GM12892 (cell line): ENCODE results near the gene AMY1C. TPM values are rescaled to one million over a fixed set of nuclear protein-coding genes. Genes with fewer than 3 reads are reported as not detected.
"Not testable (repeated sequence)": the region's sequence is repeated elsewhere in the genome, so short reads cannot be mapped to it uniquely, and the experiment has no call there.

Experiments
- DNase-seq: peaks from one replicate; pipeline ENCODE4 v3.0.0; 2011; ENCODE audit not compliant: insufficient read length
- FAIRE-seq: peaks from 2 replicates; lab custom pipeline; 2011; peaks lifted over from hg19 to GRCh38; lab: Jason Lieb, UNC
- POLR2A ChIP-seq: IDR thresholded peaks from 2 replicates; pipeline ENCODE4 v1.6.1; 2011; ENCODE audit warnings: low read depth, low read length, control low read depth
- POLR2AphosphoS5 ChIP-seq: IDR thresholded peaks from 2 replicates; pipeline ENCODE4 v1.6.1; 2011; ENCODE audit warnings: low read depth, low read length, control low read depth
- TAF1 ChIP-seq: IDR thresholded peaks from 2 replicates; pipeline ENCODE4 v1.6.1; 2011; ENCODE audit warnings: low read depth, mild to moderate bottlenecking, control low read depth, low read length, borderline replicate concordance
- polyA plus RNA-seq: library from polyadenylated mRNA; unstranded; fragments of >200 nt; gene quantifications from one replicate; pipeline ENCODE4 v1.2.1, GENCODE V29; 2012; ENCODE audit warnings: missing spikeins, inconsistent platforms; ENCODE audit not compliant: missing spikeins

The AMY1C gene
- not detected for polyA plus RNA-seq

GRCh38 chr1:103749598-103749997, at the start of gene AMY1C:
TSS of gene AMY1C (plus strand) at chr1:103749898. CDS start at chr1:103750470, 572 bp downstream.
- not testable (repeated sequence) for DNase-seq, FAIRE-seq

- not testable (repeated sequence) for DNase-seq, FAIRE-seq
These were observed 49.0 kb upstream of the AMY1C start for GRCh38 chr1:103700669-103701068.

GRCh38 chr1:103701256-103701655, 48.4 kb upstream of the AMY1C start:
- not testable (repeated sequence) for FAIRE-seq, DNase-seq

DNA sequence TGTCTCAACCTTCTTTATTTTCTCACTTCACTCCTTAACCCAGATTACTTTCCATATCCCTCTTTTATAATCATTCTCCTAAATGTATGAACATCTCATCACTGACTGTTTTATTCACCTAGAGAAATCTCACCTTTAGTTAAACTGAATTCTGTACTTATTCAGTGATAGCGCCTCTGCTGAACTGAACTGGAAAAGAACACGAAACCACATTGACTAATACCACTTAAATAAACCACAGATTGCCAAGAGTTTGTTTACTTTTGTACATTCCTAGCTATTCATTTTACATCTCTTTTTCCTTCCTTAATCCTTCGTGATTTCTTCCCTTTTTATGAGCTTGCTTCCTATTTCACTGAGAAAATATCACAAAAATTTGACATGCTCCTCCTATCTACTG, 42.0 kb upstream of the AMY1C start:
- not testable (repeated sequence) for FAIRE-seq, DNase-seq

DNA sequence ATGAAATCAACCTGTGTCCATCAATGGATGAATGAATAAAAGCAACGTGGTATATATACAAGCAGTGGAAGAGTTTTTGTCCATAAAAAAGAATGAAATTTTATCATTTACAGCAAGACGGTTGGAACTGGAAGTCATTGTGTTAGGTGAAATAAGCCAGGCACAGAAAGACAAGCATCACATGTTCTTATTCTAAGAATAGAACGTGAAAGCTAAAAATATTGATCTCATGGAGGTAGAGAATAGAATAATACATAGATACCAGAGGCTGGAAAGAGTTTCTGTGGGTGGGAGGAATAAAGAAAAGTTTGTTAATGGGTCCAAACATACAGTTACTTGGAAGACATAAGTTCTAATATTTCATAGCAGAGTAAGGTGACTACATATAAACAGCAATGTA, 39.3 kb upstream of the AMY1C start:
- not testable (repeated sequence) for FAIRE-seq

DNA sequence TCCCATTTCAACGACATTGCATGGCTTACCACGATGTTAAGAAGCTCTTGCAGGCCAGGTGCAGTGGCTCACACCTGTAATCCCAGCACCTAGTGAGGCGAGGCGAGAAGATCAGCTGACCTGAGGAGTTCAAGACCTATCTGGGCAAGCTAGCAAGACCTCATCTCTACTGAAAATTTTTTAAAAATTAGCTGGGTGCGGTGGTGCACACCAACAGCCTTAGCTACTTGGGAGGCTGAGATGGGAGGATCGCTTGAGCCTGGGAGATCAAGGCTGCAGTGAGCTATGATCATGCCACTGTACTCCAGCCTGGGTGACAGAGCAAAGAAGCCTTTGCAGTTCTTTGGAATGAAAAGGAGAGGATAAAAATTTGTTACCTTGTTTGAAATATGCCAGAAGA, 32.3 kb upstream of the AMY1C start:
- FAIRE-seq, DNase-seq: not testable (repeated sequence)

More for the DNA sequence above, 39.3 kb upstream of the AMY1C start:
- not testable (repeated sequence) for DNase-seq

DNA sequence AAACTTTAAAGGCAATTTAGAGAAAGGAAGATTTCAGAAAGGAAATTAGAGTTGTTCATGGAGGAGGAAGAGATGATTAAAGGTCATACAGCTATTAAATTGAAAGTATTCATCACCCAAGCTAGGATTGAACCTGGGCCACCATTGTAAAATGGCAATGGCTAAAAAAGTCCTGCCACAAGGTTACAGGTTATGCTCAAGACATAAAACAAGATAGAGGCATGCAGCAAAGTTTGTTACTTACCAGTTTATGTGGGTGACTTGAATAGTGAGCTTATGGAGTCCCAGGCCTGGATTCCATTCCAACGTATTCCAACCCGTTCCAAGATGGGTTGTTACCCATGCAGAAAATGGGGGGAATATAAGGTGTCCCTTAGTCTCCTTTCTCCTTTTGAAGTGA, 28.2 kb upstream of the AMY1C start:
- DNase-seq = not testable (repeated sequence)

DNA sequence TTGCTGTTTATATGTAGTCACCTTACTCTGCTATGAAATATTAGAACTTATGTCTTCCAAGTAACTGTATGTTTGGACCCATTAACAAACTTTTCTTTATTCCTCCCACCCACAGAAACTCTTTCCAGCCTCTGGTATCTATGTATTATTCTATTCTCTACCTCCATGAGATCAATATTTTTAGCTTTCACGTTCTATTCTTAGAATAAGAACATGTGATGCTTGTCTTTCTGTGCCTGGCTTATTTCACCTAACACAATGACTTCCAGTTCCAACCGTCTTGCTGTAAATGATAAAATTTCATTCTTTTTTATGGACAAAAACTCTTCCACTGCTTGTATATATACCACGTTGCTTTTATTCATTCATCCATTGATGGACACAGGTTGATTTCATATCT, 14.4 kb upstream of the AMY1C start:
- DNase-seq, FAIRE-seq: not testable (repeated sequence)

More for the DNA sequence above, 28.2 kb upstream of the AMY1C start:
- not testable (repeated sequence) for FAIRE-seq

GRCh38 chr1:103738031-103738430, 11.7 kb upstream of the AMY1C start:
- not testable (repeated sequence) for FAIRE-seq

DNA sequence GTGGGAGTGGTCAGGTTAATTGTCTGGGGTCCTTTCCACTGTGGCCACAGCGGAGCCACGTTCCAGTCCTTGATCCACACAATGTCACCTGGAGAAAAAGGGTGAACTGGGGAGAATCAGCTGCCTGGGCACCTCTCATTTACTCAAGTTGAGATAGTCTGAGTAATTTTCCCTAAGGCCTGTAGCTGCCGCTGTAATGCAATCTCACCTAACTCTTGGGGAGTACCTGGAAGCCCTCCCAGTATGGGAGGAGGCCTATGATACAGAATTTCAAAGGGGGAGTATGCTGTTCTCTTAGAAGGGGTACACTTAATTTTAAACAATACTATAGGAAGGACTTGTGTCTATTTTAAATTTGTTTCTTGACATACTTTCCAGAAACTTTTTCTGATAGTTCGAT, 5.2 kb upstream of the AMY1C start:
- FAIRE-seq = not testable (repeated sequence)

More at GRCh38 chr1:103738031-103738430, 11.7 kb upstream of the AMY1C start:
- DNase-seq = not testable (repeated sequence)

DNA sequence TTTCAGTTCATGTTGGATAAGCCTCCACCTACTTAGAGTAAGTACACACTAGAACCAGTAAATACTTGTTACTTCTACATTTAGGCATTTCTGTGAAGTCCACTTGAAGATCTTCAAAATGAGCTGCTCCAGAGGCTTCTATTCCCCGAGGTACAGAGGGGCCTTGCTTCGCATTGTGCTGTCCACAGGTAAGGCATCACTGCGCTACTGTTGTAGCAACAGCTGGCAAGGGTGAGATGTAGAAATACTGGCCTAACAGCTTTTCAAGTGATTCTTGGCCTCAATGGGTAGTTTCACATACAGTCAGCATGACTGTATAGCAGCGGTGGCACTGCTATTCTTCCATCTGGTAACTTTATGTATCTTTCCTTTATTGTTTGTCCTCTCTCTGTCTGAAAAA, 4.7 kb upstream of the AMY1C start:
- not testable (repeated sequence) for DNase-seq, FAIRE-seq

More for the DNA sequence above, 5.2 kb upstream of the AMY1C start:
- DNase-seq = not testable (repeated sequence)

- FAIRE-seq, DNase-seq: not testable (repeated sequence)
These were observed 1.4 kb upstream of the AMY1C start for GRCh38 chr1:103748273-103748672.

- no peak for TF ChIP-seq POLR2A
- TF ChIP-seq TAF1 = no peak
- TF ChIP-seq POLR2AphosphoS5 = no peak
- FAIRE-seq = no peak
These were observed 12.2 kb downstream of the AMY1C start for GRCh38 chr1:103761896-103762295.

GRCh38 chr1:103779932-103780331, 30.2 kb downstream of the AMY1C start:
- no peak for FAIRE-seq
- no peak for DNase-seq
- no peak for TF ChIP-seq TAF1
- TF ChIP-seq POLR2AphosphoS5 = no peak
- TF ChIP-seq POLR2A = no peak

More at GRCh38 chr1:103761896-103762295, 12.2 kb downstream of the AMY1C start:
- DNase-seq = no peak

- FAIRE-seq (no peak), DNase-seq (no peak)
- TF ChIP-seq POLR2AphosphoS5 = no peak
- TF ChIP-seq TAF1 = no peak
- TF ChIP-seq POLR2A = no peak
These were observed 34.3 kb downstream of the AMY1C start for GRCh38 chr1:103783944-103784377.
